HUES48 (cell line): ENCODE results near the gene CD48.
"Not testable (repeated sequence)": the region's sequence is repeated elsewhere in the genome, so short reads cannot be mapped to it uniquely, and the experiment has no call there.

Experiments
- H3K27ac ChIP-seq: one replicate; pipeline ENCODE4 v1.7.0; 2013; ENCODE audit warnings: low read depth, low read length, inconsistent platforms
- H3K27me3 ChIP-seq: 2 replicates; pipeline ENCODE4 v1.6.1; 2013; ENCODE audit warnings: mild to moderate bottlenecking, low read length; ENCODE audit not compliant: control insufficient read depth, insufficient read depth
- H3K36me3 ChIP-seq: 2 replicates; pipeline ENCODE4 v1.6.1; 2013; ENCODE audit warnings: low read length; ENCODE audit not compliant: control insufficient read depth, insufficient read depth
- H3K4me1 ChIP-seq: 2 replicates; pipeline ENCODE4 v1.6.1; 2013; ENCODE audit warnings: mild to moderate bottlenecking, low read length; ENCODE audit not compliant: control insufficient read depth, insufficient read depth
- H3K4me3 ChIP-seq: 2 replicates; pipeline ENCODE4 v1.5.1; 2013; ENCODE audit warnings: mild to moderate bottlenecking, low read depth, low read length
- H3K9ac ChIP-seq: 2 replicates; pipeline ENCODE4 v1.6.1; 2013; ENCODE audit warnings: mild to moderate bottlenecking, low read depth, low read length, moderate library complexity
- H3K9me3 ChIP-seq: 2 replicates; pipeline ENCODE4 v1.6.1; 2013; ENCODE audit warnings: low read length; ENCODE audit not compliant: control insufficient read depth, insufficient read depth

The CD48 gene

GRCh38 chr1:160711276-160711601 is 383 bp downstream of the CD48 start:
- H3K9me3 ChIP-seq, result no peaks in the 10 kb centered on the region

GRCh38 chr1:160710517-160711252 is 937 bp downstream of the CD48 start:
- no peak overlapping the region for H3K27ac ChIP-seq

More at GRCh38 chr1:160711276-160711601, 383 bp downstream of the CD48 start:
- Histone ChIP-seq H3K4me3 (no peak overlapping the region), H3K9ac (no peak overlapping the region), H3K27ac (no peak overlapping the region), H3K4me1 (no peaks in the 10 kb centered on the region), H3K36me3 (no peaks in the 10 kb centered on the region), H3K27me3 (no peaks in the 10 kb centered on the region)

GRCh38 chr1:160709715-160710114 is 1.9 kb downstream of the CD48 start:
- H3K36me3 ChIP-seq, result no peaks in the 10 kb centered on the region
- no peaks in the 10 kb centered on the region for H3K27me3 ChIP-seq
- H3K9me3 ChIP-seq, result no peaks in the 10 kb centered on the region
- H3K4me1 ChIP-seq, result no peaks in the 10 kb centered on the region
- no peak overlapping the region for H3K4me3 ChIP-seq
- H3K9ac ChIP-seq, result no peak overlapping the region
- no peak overlapping the region for H3K27ac ChIP-seq

More at GRCh38 chr1:160710517-160711252, 937 bp downstream of the CD48 start:
- Histone ChIP-seq H3K9ac (no peak overlapping the region), H3K4me1 (no peaks in the 10 kb centered on the region), H3K36me3 (no peaks in the 10 kb centered on the region), H3K9me3 (no peaks in the 10 kb centered on the region), H3K4me3 (no peak overlapping the region), H3K27me3 (no peaks in the 10 kb centered on the region)

GRCh38 chr1:160708801-160709200 is 2.8 kb downstream of the CD48 start:
- no peaks in the 10 kb centered on the region for H3K9me3 ChIP-seq
- no peak overlapping the region for H3K27ac ChIP-seq
- H3K36me3 ChIP-seq, result no peaks in the 10 kb centered on the region
- no peaks in the 10 kb centered on the region for H3K4me1 ChIP-seq
- no peaks in the 10 kb centered on the region for H3K27me3 ChIP-seq
- H3K9ac ChIP-seq, result no peak overlapping the region
- no peak overlapping the region for H3K4me3 ChIP-seq

- H3K9ac ChIP-seq, result no peak overlapping the region
- no peaks in the 10 kb centered on the region for H3K9me3 ChIP-seq
- H3K36me3 ChIP-seq, result no peaks in the 10 kb centered on the region
- no peak overlapping the region for H3K4me3 ChIP-seq
- no peaks in the 10 kb centered on the region for H3K27me3 ChIP-seq
- peaks cover 4% of the 10 kb centered on the region; the same call in 1 of the 2 replicates for H3K4me1 ChIP-seq
- no peak overlapping the region for H3K27ac ChIP-seq
Measured at GRCh38 chr1:160708118-160708517, 3.5 kb downstream of the CD48 start.

- H3K9ac ChIP-seq, result no peak overlapping the region
- no peak overlapping the region for H3K27ac ChIP-seq
Measured at GRCh38 chr1:160707236-160708064, 4.2 kb downstream of the CD48 start.

GRCh38 chr1:160706526-160707235 is 4.9 kb downstream of the CD48 start:
- Histone ChIP-seq H3K4me3 (no peak overlapping the region), H3K27me3 (no peaks in the 10 kb centered on the region), H3K27ac (no peak overlapping the region), H3K36me3 (no peaks in the 10 kb centered on the region), H3K9me3 (no peaks in the 10 kb centered on the region), H3K4me1 (peaks cover 6% of the 10 kb centered on the region; the same call in 1 of the 2 replicates), H3K9ac (no peak overlapping the region)

More at GRCh38 chr1:160707236-160708064, 4.2 kb downstream of the CD48 start:
- H3K4me3 ChIP-seq, result no peak overlapping the region
- H3K27me3 ChIP-seq, result no peaks in the 10 kb centered on the region
- H3K4me1 ChIP-seq, result peaks cover 6% of the 10 kb centered on the region; the same call in 1 of the 2 replicates
- no peaks in the 10 kb centered on the region for H3K36me3 ChIP-seq
- H3K9me3 ChIP-seq, result no peaks in the 10 kb centered on the region

- Histone ChIP-seq H3K4me1 (peaks cover 6% of the 10 kb centered on the region; the same call in 1 of the 2 replicates), H3K9ac (no peak overlapping the region), H3K9me3 (no peaks in the 10 kb centered on the region), H3K27me3 (no peaks in the 10 kb centered on the region), H3K4me3 (no peak overlapping the region), H3K36me3 (no peaks in the 10 kb centered on the region), H3K27ac (no peak overlapping the region)
Measured at GRCh38 chr1:160705742-160706141, 5.9 kb downstream of the CD48 start.

- not testable (repeated sequence) for H3K27me3 ChIP-seq, H3K4me3 ChIP-seq, H3K9me3 ChIP-seq, H3K27ac ChIP-seq, H3K36me3 ChIP-seq, H3K4me1 ChIP-seq, H3K9ac ChIP-seq
Measured at GRCh38 chr1:160705212-160705621, 6.4 kb downstream of the CD48 start.

- Histone ChIP-seq H3K27me3 (no peaks in the 10 kb centered on the region), H3K27ac (no peak overlapping the region), H3K4me3 (no peak overlapping the region)
Measured at GRCh38 chr1:160704250-160704649, 7.4 kb downstream of the CD48 start.

More at GRCh38 chr1:160704250-160704649, 7.4 kb downstream of the CD48 start:
- Histone ChIP-seq H3K9me3 (no peaks in the 10 kb centered on the region), H3K9ac (no peak overlapping the region), H3K36me3 (no peaks in the 10 kb centered on the region), H3K4me1 (peaks cover 6% of the 10 kb centered on the region; the same call in 1 of the 2 replicates)
